Stimulated activated CD4-positive, alpha-beta T cell treated with anti-CD3 and anti-CD28 coated beads, Interleukin-4, amount 100 ng/mL, for 1 hour (primary cell): ENCODE measurements around the gene AQP3.
A peak's percentile ranks its signal among the peaks of the same experiment; 100 is the strongest.
"Not testable (repeated sequence)": the region's sequence is repeated elsewhere in the genome, so short reads cannot be mapped to it uniquely, and the experiment has no call there.

ENCODE experiments used
- DNase-seq: peaks from one replicate; pipeline ENCODE4 v3.0.0-alpha.2; 2020

The AQP3 gene

GRCh38 chr9:33446946-33447798 is at the start of gene AQP3:
TSS of gene AQP3 (minus strand) at chr9:33447593. CDS start at chr9:33447530, 63 bp downstream.
- peak; percentile 67 for DNase-seq

DNA sequence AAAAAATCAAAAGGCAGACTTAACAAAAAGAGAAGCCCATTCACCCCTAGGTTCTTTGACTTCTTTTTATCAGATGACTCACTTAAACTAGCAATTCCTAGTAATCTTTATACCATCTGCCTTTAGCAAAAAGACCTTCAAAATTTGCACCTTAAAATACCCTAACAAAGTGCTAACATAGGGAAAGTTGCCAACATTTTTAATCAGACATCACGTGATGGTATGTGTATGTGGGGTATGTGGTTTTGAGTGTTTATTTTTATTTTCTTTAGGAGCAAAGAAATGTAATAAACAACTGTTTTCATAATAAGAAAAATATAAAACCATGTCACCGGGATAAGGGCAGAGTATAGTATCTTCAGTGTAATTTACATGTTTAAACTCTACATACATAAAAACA is 46.4 kb upstream of the AQP3 start:
- DNase-seq, result not testable (repeated sequence)

- no peak for DNase-seq
These were observed 41.7 kb upstream of the AQP3 start for GRCh38 chr9:33489066-33489465.

GRCh38 chr9:33485312-33485711 is 37.9 kb upstream of the AQP3 start:
- not testable (repeated sequence) for DNase-seq

DNA sequence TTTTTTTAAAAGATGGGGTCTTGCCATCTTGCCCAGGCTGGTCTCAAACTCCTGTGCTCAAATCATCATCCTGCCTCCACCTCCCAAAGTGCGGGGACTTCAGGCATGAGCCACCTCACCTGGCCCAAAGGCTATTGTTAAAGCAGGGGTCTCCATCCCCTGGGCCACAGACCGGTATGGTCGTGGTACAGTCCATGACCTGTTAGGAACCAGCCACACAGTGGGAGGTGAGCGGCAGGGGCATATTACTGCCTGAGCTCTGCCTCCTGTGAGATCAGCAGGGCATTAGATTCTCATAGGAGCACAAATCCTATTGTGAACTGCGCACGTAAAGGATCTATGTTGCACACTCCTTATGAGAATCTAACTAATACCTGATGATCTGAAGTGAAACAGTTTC is 33.6 kb upstream of the AQP3 start:
- DNase-seq, result no peak

DNA sequence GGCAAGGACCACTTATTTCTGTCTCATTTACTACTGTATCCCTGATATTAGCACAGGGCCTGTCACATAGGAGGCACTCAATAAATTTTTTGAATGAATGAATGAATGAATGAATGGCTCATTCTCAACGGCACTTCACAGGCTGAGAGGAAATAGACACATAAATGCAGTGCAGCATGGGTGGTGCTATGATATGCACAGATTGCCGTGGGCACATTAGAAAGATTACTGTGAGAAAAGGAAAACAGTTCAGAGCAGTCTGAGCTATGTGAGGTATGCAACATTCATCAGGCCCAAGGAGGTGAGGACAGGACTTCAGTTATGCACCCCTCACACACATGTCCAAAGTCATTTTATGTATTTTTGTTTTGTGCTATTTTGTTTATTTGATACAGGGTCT is 32.7 kb upstream of the AQP3 start:
- DNase-seq, result no peak

GRCh38 chr9:33476503-33476902 is 29.1 kb upstream of the AQP3 start:
- DNase-seq, result no peak

DNA sequence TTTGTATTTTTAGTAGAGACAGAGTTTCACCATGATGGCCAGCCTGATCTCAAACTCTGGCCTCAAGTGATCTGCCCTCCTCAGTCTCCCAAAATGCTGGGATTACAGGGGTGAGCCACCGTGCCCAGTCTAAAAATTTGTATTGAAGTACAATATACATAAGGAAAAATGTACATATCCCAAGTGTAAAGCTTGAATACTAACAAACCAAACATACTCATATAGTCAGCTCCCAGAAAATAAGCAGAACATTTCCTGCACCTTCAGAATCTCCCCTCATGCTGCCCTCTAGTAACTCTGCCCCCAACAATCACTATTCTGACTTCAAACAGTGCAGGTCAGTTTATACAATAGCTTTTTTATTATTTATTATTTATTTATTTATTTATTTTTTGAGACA is 28.0 kb upstream of the AQP3 start:
- no peak for DNase-seq

DNA sequence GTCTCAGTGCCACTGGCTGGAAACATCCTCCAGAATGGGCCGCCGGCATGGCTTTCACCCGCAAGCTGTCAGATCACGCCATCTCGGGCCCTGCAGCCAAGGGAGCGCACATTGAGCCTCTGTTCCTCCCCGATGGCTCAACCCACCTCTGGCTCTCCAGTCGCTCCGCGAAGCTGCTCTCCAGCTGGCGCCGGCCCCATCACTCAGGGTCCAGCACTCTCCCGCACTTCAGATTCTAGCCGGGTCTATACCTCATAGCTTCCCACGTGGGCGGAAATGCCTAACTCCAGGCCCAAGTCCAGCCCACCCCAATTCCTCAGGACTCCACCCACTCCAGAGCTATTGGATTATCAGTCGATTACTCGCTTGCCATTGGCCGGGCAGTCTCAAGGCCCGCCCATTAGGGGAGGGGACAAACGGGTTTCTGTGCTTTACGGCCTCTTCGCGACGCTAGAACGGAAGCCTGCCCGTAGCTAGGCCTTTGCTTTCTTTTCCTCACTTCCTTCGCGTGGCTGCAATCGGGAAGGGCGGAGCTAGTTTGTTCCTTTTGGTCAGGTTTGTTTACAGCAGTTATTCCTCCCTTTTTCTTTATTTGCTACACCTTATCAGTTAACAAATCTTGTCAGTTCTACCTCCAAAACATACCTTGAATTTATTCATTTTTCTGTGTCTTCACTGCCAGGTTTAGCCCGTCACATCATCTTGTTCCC is 26.4 kb upstream of the AQP3 start, which contains the start of gene NOL6:
TSS of gene NOL6 (minus strand) at position 282 of the 710 bp plus-strand sequence. CDS start at position 200, 82 bp downstream.
- DNase-seq, result peak; percentile 96

DNA sequence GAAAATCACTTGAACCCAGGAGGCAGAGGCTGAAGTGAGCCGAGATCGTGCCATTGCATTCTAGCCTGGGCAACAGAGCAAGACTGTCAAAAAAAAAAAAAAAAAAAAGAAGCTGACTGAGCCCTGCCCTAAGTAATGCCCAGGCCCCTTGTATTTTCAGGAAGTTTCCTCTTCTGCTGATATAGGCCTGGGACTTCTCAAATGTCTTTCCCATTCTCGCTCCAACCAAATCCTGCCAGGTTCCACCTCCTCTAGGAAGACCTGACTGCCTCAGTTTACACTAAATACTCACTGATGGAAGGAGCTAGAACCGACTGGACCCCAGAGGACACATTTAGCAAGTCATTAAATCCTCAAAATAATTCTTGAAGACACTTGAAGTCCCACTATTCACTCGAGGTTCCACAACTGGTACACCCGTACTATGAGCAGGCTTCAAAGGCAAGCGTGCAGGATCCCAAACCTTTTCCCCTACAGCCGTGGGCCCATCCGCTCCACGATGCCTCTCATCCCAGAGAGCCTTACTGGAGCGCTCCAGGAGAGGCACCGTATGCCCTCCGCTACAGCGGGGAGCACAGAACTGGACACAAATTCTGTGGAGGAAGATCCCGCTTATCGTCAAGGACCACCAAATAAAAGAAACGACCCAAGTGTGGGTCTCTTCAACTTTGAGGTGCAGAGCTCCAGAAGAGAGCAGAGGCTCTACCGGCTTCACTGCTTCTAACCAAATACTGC is 25.7 kb upstream of the AQP3 start:
- no peak for DNase-seq

- no peak for DNase-seq
These were observed 24.9 kb upstream of the AQP3 start for GRCh38 chr9:33472171-33472880.

DNA sequence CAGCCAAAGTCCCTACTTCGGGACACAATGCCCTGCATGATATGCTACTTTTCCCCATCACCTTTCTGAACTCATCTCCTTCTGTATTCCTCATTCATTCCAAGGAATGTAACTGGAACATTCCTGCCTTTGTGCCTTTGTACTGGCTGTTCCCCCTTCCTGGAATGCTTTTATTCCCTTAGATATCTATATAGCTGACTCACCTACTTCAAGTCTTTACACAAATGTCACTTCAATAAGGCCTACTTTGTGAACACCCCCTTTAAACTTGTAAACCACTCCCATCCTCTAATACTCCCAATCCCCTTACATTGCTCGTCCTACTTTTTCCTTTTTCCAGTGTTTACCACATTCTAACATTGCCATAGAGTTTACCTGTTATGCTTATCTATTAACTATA is 24.0 kb upstream of the AQP3 start:
- DNase-seq, result no peak

GRCh38 chr9:33469891-33470290 is 22.5 kb upstream of the AQP3 start:
- no peak for DNase-seq

DNA sequence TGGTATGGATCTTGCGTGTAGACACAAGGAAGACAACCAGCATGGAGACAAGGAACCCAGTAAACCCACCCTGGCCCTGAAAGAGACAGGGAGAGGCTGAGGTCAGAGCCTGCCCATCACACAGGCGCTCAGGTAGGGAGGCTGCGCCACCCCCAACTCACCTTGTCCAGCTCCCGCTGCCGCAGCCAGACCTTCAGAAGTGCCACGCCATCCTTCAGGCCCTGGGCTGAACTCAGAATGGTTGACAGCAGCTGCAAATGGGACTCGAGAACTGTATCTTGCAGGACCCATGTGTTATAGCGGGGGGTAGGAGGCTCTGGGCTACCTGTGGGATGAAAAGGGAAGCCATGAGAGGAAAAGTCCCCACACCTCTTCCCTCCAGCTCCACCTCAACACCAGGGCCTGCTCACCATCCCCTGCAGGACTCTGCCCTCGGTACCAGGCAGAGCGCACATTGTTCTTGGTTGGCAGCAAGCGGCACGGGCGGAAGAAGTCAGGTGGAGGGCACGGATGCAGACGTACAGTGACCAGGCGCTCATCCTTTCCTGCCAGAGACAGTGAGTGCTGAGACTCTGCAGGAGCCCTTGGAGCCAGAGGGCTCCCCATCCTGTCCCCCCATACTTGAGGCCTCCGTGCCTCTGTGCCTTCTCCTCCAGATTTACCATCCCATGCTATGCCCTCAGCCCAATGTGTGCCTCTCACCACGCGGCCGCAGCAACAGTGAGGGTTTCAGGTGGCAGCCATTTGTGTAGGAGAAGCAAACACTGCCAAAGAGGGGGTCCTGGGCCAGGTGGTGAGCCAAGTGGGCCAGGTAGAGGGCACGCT is 21.6 kb upstream of the AQP3 start:
- no peak for DNase-seq

- no peak for DNase-seq
These were observed 20.9 kb upstream of the AQP3 start for GRCh38 chr9:33468215-33468730.

DNA sequence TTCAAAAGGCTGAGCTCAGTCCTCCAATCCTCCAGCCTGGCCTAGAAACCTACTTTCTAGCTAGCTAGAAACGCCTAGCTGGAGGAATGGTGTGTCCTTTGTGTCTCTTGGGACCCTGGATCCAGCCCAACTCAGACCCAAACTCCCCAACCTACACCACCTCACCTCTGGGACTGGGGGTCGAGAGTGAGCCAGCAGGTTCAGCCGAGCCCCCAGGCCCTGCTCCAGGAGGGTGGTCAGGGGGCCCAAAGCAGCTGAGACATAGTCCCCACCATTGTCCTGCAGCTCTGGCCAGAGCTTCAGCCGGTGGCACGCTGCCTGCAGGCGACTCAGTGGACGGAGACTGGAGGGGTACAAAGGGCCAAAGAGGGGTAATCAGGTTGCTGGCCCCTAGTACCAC is 20.1 kb upstream of the AQP3 start:
- no peak for DNase-seq

- DNase-seq, result peak; percentile 75
These were observed 19.4 kb upstream of the AQP3 start for GRCh38 chr9:33466565-33467495.

DNA sequence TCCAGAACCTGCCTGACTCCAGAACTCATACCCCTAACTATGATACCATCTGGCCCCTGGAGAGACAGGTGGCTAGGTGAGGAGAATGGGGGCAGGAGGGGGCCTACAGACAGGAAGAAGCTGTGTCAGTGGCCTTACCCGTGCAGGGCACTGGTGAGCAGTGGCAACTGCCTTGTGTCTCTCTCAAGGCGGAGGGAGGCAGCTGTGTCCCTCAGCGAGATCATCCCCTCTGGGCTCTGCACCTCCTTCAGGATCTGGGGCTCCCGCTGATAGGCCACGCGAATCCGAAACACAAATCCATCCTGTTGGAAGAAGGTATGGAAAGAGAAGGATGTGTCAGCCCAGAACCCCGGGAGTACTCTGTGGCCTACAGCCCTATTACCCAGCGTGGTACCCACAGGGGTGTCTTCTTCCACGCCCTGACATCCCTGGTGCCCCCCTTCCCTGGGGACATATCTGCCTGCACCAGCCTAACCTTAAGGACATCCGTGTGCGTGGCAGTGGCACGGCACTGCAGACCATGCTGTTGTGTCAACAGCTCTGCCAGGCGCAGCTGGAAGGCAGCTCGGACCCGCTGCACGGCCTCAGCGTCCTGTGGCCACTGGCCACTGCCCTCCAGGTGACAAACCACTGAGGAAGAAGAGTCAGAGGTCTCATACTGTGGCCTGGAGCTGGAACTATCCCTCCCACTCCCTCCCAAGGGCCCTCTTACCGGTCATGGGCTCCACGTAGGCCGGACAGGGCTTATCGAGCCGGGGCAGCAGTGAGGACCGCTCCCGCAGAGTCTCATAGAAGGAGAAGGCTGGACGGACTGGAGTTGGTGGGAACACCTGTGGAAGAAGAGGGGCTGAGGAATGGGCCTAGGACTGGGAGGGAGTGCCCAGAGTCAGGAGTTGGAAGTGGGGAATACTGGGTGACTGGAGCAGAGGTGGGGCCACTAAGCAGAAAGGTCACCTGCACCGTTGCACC is 18.5 kb upstream of the AQP3 start:
- no peak for DNase-seq

GRCh38 chr9:33465096-33465495 is 17.7 kb upstream of the AQP3 start:
- DNase-seq, result no peak
